ENCODE measurements around the gene RNF112. TPM values are rescaled to one million over a fixed set of nuclear protein-coding genes. Genes with fewer than 3 reads are reported as not detected.

RNF112 gene
- total RNA-seq, 4 donors from 2014 or later = 0.83 to 3.5 (median 2.2) TPM

DNA sequence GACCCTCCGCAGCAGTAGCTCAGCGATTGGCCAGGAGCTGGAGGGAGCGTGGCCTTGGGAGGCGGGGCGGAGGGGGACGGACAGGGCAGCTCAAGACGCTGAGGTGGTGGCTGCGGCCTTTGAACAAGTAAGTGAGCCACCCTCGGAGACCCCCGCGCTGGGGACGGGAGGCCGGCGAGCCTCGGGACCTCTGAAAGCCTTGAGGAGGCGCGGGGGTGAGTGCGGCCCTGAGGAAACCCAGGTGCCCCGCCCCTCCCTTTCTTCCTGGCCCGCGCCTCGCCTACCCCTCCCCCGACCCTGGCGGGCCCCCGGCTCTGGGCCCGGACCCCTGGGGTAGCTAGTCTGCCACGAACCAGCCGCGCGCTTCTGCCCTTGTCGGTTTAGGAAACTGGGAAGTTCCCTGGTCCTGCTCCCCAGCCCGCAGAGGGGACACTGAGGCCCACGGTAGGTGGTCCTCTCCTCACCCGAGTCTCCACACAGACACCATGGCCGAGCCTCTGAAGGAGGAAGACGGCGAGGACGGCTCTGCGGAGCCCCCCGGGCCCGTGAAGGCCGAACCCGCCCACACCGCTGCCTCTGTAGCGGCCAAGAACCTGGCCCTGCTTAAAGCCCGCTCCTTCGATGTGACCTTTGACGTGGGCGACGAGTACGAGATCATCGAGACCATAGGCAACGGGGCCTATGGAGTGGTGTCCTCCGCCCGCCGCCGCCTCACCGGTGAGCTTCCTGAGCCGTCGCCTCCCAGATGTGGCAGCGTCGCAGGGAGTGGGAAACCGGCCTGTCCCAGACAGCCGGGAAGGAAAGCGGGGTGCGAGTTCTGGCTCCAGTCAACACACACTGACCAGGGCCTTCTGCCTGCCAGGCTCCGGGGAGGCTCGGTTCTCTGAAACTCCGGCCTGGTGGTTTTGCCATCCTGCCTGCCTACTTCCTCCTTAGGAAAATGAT lies 32.3 kb upstream of the RNF112 start, which contains the start of gene MAPK7:
MAPK7 (plus strand) TSS at position 83 of the 945 bp plus-strand sequence; CDS start at position 486, 403 bp downstream.
- Histone ChIP-seq H3K27me3 (no peaks in the 10 kb centered on the region), H3K4me3 (replicated peaks in 1 of 3) (peak within 1 kb of the TSS; percentile 75 to 80 (median 75)), H3K9me3 (no peaks in the 10 kb centered on the region), H3K36me3 (peaks cover 24 to 37% of the 10 kb centered on the region in 2 donors), H3K27ac (peak within 1 kb of the TSS; percentile 81 to 86 (median 81)), H3K4me1 (peaks cover 6 to 9% of the 10 kb centered on the region in 2 donors)
- DNase-seq = no peak
- intact Hi-C loops (cut with DNase I) = no loop called here
- WGBS, 2 donors = 7 to 8% methylated on average over 15 to 23 of the region's 69 CpGs
- TF ChIP-seq, protein P1, sequence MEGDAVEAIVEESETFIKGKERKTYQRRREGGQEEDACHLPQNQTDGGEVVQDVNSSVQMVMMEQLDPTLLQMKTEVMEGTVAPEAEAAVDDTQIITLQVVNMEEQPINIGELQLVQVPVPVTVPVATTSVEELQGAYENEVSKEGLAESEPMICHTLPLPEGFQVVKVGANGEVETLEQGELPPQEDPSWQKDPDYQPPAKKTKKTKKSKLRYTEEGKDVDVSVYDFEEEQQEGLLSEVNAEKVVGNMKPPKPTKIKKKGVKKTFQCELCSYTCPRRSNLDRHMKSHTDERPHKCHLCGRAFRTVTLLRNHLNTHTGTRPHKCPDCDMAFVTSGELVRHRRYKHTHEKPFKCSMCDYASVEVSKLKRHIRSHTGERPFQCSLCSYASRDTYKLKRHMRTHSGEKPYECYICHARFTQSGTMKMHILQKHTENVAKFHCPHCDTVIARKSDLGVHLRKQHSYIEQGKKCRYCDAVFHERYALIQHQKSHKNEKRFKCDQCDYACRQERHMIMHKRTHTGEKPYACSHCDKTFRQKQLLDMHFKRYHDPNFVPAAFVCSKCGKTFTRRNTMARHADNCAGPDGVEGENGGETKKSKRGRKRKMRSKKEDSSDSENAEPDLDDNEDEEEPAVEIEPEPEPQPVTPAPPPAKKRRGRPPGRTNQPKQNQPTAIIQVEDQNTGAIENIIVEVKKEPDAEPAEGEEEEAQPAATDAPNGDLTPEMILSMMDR (IDR thresholded peaks at IDR 0.05) = no peak
- peak in 1 of 2 donors; percentile 23 for TF ChIP-seq POLR2A (IDR thresholded peaks at IDR 0.05)

DNA sequence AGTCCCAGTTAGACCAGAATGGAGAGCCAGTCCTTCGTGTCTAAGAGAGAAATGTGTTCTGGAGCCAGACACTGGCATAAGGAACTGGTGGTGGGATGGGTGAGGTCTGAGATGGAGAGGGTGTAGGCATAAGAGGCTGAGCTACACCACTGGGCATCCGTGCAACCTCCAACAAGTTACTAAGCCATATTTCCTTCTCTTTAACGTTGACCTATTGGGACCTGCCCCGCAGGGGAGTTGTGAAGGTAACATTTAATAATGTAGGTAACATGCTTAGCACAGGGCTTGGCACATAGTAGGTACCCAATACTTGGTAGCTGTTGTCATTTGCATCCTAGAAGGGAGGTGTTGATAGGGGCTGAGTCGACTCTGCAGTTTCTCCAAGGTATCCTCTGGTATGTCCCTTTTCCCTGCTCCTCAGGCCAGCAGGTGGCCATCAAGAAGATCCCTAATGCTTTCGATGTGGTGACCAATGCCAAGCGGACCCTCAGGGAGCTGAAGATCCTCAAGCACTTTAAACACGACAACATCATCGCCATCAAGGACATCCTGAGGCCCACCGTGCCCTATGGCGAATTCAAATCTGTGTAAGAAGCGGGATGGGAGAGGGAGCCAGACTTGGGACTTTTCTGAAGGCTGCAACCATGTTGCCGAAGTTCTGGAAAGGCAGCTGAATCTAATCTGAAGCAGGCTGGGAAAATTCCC lies 31.5 kb upstream of the RNF112 start:
- no peaks in the 10 kb centered on the region for H3K9me3 ChIP-seq

GRCh38 chr17:19380481-19381301 lies 30.3 kb upstream of the RNF112 start:
- intact Hi-C loops (cut with DNase I) = no loop called here
- 93% methylated on average over 29 of the region's 29 CpGs for WGBS, 2 donors
- no peak overlapping the region for H3K4me3 ChIP-seq (replicated peaks in 1 of 3)
- H3K27me3 ChIP-seq = no peaks in the 10 kb centered on the region
- no peak for DNase-seq
- H3K27ac ChIP-seq = no peak overlapping the region
- no peaks in the 10 kb centered on the region for H3K9me3 ChIP-seq
- H3K36me3 ChIP-seq = peaks cover 24 to 40% of the 10 kb centered on the region in 2 donors
- TF ChIP-seq POLR2A (IDR thresholded peaks at IDR 0.05) = no peak
- TF ChIP-seq, protein P1 (IDR thresholded peaks at IDR 0.05) = no peak
- peaks cover 6 to 26% of the 10 kb centered on the region in 2 donors for H3K4me1 ChIP-seq

More for the DNA sequence above, 31.5 kb upstream of the RNF112 start:
- Histone ChIP-seq H3K4me1 (peaks cover 6 to 17% of the 10 kb centered on the region in 2 donors), H3K4me3 (replicated peaks in 1 of 3) (peak overlapping the region in 1 of 3 donors; percentile 80), H3K36me3 (peaks cover 24 to 40% of the 10 kb centered on the region in 2 donors), H3K27me3 (no peaks in the 10 kb centered on the region), H3K27ac (peak overlapping the region in 1 of 3 donors; percentile 76)
- TF ChIP-seq, protein P1 (IDR thresholded peaks at IDR 0.05) = no peak
- TF ChIP-seq POLR2A (IDR thresholded peaks at IDR 0.05) = no peak
- intact Hi-C loops (cut with DNase I) = no loop called here
- no peak for DNase-seq
- WGBS, 2 donors = 82 to 85% methylated on average over 13 of the region's 13 CpGs

- WGBS, 2 donors = 96 to 97% methylated on average over 6 to 7 of the region's 7 CpGs
- H3K36me3 ChIP-seq = peaks cover 24 to 40% of the 10 kb centered on the region in 2 donors
- intact Hi-C loops (cut with DNase I) = no loop called here
- H3K4me1 ChIP-seq = peaks cover 6 to 26% of the 10 kb centered on the region in 2 donors
- no peaks in the 10 kb centered on the region for H3K9me3 ChIP-seq
- TF ChIP-seq POLR2A (IDR thresholded peaks at IDR 0.05) = no peak
- TF ChIP-seq, protein P1 (IDR thresholded peaks at IDR 0.05) = no peak
- no peak overlapping the region for H3K27ac ChIP-seq
- no peak overlapping the region for H3K4me3 ChIP-seq (replicated peaks in 1 of 3)
- H3K27me3 ChIP-seq = no peaks in the 10 kb centered on the region
- no peak for DNase-seq
Measured at GRCh38 chr17:19381361-19381740, 29.7 kb upstream of the RNF112 start.
